Amniotic epithelial cell (primary cell): ENCODE results near the gene GRK1.
A peak's percentile ranks its signal among the peaks of the same experiment; 100 is the strongest.

Experiments
- DNase-seq: peaks from one replicate; pipeline ENCODE4 v3.0.0-alpha.2; 2010; ENCODE audit warnings: low read depth

GRK1 gene

DNA sequence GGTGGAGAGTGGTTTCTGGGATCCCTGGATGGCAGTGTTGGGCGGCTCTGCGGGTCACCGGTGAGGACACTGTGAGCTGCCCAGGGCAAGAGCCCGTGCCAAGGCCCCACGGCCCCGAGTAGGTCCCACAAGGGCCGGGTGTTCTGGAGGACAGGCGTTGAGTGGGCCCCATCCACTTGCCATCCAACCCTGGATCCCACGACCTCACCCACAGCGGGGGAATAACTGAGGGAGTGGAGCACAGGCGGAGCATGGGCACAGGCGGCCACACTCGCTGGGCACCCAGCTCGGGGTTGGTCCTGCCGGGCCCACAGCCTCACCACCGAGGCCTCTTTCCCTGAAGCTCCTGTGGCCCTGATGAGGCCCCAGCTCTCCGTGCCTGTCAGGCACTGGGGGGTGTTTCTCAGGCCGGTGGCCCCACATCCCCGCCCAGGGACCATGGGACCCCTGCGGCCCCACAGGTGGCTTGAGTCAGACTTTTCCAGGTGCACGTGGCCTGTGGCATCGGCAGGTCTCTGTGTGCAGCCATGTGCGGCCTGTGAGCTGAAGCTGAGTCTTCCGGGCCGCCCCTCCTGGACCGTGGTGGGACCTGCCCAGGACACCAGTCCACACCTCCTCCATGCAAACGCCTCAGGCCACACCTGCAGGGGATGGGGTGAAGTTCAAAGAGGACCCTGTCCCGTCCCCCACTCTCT is 108.6 kb downstream of the GRK1 start:
- DNase-seq = no peak

DNA sequence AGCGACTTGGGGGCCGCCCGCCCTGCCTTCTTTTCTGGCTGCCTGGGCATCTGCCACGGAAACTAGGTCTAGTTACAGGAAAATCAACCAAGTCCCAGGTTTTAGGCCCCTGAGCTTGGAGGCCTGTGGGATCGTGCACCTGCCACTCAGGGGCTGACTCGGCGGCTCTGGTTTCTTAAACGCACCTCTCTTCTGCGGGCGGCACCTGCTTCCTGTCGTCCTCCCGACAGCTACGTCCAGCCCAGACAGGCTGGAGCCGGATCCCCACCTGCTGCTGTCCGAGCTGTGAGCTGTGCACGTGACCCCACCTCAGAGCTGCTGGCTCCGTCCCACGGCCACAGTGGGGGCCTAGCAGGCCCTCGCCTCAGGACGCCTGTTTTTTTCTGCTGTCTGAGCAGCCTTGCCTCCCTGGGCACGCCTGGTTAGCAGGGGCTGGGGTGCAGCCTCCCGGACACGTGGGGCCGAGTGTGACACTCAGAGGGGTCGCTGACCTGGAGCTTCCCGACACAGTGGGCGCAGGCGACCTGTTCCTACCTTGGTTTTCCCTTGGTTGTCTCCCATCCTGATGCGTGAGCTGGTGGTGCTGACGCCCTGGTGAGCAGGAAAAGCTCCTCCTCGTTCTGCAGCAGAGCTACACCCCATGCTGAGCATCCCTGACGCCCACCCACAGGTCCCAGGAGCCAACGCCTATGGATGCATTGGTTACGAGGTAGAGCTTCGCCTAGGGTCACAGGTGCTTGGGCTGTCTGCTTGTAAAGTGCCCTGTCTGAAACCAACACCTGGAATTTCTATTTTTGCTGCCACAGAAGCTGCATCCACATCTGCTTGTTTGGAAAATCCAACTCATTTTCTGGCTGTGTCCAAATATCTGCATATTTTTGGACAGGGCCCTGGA is 109.5 kb downstream of the GRK1 start:
- no peak for DNase-seq

DNA sequence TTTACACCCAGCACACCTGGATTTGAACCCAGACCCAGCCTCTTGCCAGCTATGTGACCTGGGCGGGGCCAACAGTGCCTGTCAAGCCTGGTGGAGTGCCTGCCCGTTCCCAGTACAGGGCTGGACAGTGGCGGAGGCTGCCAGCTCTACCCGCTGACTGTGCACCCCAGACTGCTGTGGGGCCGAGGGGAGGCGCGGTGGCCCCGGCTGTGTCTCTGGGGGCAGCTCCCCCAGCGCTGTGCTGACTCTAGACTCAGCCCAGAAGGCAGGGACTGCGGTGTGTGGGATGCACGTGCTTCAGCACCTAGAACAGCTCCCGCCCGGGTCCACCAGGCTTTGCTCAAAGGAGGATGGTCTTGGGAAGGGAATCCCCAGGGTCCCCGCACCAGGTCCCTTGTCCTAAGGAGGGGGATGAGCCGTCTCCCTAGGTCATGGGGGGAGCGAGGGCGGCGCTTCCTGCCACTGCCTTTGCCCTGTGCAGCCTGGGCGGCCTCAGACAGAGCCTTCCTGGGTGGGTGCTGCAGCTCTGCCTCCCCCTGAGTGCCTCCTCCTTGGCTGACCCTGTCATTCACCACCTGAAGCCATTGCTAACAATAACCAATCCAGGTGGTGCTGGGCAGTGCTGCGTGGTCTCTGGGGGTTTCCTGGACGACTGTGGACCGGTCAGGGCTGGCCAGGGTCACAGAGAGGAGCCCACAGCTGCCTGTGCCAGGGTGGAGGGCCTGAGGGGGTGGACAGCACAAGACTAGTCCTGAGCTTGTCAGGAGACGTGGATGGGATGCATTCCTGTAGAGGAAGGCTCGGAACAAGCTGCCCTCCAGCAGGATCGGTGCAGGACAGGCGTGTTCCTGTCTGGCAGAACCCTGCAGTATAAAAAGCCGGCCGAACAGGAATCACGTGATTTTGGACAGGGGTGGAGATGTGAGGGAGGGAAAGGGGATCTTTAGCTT is 110.6 kb downstream of the GRK1 start:
- DNase-seq = peak; percentile 27

DNA sequence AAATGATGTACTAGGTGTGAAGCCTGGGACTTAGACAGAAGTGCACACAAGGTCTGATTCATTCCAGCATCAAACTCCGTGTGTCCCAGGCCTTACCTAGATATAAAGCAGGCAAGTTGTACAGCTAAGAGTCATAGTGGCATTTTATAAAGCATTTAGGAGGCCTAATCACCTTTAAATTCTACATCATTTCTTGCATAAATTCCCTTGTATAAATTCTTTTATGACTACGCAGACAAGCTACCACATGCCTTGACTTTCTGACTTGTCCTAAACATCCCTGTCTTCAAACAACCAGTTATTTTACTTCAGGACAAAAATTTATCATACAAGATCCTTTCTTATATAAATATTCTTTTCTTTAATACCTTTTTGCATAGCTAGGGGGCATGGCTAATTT is 114.6 kb downstream of the GRK1 start:
- DNase-seq = no peak

DNA sequence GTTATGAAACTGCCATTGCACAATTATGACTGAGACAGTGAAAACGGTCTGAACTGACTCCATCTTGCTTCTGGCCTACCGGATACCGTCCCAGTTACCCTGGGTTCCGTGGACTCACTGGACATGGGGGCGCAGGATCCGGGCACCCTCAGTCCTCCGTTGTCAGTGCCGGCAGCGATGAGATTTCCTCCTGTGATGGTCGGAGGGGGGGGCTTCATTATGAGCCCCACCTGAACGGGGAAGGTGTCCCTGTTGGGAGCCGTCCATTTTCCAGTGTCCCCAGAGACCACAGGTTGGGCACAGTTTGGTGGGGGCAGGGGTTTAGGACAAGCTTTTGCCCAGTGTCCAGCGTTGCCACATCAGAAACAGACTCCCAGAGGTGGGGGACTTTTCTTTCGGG is 115.5 kb downstream of the GRK1 start:
- no peak for DNase-seq

DNA sequence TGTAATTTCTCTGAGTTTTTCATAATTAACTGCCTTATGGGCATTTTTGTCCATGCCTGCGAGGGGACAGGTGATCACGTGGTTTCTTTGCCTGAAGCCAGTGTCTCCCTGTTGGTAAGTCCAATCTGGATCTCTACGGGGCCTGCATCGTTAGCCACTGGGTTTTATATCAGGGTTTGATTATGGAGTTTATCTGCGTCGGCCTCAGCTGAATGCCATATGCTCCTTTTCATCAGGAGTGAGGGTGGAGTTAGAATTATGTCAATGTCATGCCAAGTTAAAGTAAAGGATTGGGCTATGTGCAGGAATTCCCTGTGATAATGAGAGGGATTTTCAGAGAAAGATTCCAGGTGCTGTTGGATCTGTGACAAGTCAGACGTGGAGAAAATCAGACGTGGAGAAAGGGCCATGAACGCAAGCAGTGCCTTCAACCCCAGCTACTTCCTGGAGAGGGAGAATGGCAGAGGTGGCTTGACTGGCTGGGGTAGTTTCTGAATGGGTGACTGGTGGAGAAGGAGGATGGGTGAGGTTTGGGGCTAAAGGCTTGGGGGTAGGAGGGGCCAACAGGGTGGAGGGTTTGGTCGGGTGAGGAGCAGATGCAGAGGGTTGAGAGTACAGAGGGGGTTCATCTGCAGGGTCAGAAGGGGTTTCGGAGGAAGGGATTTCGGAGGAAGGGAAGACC is 116.3 kb downstream of the GRK1 start:
- DNase-seq = no peak

DNA sequence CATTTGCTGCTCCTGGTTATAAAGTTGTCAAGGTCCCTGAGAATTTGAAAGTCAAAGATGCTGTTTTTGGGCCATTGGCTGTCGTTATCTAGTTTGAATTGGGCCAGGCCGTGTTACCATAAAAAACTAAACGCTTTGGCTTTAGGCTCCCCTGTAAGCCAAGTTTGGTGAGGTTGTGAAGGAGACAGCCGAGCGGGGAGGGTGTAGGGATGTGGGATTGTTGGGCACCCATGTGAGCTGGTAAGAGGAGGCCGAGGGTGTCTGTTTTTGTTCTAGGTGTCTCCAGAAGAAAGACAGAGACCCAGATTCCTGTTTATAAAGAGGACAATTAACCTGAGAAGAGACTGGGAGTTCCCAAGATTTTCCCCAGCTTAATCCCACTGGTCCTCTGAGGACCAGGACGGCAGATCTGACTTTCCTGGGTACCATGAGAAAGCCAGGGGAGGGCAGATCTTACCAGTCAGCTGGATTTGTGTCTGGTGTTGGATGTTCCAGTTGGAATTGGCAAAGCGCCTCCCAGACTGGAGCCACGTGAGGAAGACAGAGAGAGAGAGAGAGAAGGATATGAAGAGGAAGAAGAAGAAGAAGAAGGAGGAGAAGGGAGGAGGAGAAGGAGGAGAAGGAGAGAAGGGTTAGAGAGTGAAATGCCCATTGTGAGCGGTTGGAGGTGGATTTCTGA is 117.1 kb downstream of the GRK1 start:
- no peak for DNase-seq

DNA sequence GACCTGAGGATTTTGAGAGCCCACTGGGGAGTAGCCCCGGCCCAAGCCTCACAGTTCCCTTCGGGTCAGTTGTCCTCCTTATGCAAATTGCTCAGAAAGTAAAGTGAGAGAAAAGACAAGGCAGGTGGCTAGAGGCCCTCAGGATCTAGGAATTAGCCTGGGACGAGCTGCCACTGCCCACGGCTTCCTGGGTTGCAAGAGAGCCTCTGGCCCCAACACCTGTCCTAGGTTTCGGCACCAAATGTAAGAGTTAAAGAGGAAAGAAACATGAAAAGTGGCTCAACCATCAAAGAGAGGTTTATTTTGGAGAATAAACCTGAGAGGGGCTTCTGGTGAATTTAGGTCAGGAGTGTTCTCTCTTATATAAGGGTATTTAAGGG is 117.6 kb downstream of the GRK1 start:
- no peak for DNase-seq

DNA sequence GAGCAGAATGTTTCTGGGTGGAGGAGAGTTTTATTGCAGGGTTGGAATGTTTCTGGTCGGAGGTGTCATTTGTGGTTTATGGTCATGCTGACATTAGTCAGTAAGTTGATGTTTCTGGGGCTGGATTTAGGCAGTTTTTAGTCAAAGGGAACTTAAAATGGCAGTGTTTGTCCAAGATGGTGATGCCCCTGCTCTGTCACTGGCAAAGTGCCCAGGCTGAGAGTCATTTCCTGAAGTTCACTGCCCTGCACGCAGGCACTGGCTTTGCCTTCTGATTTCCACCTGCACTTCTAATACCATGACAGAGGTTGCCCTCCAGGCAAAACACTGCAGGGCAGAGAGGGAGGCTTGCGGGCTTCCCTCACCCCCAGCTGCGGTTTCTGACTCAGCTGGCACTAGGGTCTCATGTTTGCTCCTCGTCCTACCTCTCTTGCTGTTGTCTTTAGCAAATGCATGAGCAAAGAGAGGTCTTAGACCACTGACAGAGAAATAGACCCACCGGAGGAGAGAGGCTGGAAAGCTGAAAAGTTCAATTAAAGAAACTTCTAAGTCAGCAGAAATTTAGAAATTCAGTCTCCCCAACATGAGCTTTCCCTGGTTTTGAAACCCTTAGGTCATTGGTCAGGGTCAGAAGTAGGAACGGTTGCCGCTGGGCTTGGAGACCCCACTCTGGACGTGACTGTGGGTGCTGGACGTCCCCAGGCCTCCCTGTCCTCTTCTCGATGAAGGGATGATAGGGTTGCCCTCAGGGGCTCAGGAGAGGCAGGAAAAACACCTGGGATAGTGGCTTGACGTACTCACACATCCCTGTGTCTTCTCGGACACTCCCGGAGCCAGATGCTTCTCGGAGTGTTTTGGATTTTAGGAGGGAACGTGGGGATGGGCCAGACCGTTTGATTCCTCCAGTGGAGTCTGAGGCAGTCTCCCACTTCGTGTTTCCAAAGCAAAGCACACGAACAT is 118.3 kb downstream of the GRK1 start:
- peak; percentile 57 for DNase-seq

DNA sequence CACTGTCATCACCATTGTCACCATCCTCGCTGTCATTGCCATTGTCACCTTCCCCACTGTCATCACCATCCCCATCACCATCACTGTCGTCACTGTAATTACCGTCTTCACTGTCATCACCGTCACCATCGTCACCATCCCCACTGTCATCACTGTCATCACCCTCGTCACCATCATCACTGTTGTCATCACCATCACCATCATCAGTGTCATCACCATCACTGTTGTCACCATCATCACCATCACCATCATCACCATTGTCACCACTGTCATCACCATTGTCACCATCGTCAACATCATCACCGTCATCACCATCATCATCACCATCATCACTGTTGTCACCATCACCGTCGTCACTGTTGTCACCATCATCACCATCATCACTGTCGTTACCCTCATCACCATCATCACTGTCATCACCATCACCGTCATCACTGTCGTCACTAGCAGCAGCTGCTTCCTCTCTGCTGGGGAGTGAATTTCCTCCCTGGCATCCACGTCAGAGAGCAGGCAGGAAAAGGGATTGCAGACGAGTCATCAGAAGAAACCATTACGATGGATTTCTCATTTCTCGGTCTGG is 119.3 kb downstream of the GRK1 start:
- peak; percentile 55 for DNase-seq
